ENCODE results near the gene MYOZ2.

MYOZ2 gene

GRCh38 chr4:119212234-119212963 lies 76.8 kb downstream of the MYOZ2 start, which contains the start of gene USP53 (continued):
- TF ChIP-seq REPIN1 (tag by site-specific recombination; IDR thresholded peaks at IDR 0.05; ENCODE audit: low read depth) (0 out of 2 replicates have a peak, but pooled peaks have one; percentile 73), ZBTB17 (tag by site-specific recombination; IDR thresholded peaks at IDR 0.05) (peak; percentile 31; the same call in 1 of the 2 replicates)

GRCh38 chr4:119212964-119213606 lies 77.5 kb downstream of the MYOZ2 start:
- POLR2A ChIA-PET, result interaction anchor here (0.6 to 2.2 kb wide), 16 partner anchors 8 to 182 kb away, joined by 3 to 13 read pairs (median 3); a partner anchor contains a TSS
- Histone ChIP-seq H3K4me3 (ENCODE audit: low read depth, low read length) (peak overlapping the region; percentile 83), H3K4me1 (ENCODE audit: control insufficient read depth, insufficient read depth, low read length) (no peaks in the 10 kb centered on the region), H3K9me3 (ENCODE audit: control insufficient read depth, insufficient read depth, low read depth, low read length) (no peaks in the 10 kb centered on the region), H3K36me3 (ENCODE audit: control insufficient read depth in 2 of 2, insufficient read depth in 1 of 2, low read length in 2 of 2) (peaks cover 0 to 12% of the 10 kb centered on the region in 2 experiments; a peak in 1 of 3 replicates), H3K27ac (ENCODE audit: extremely low read depth, low read depth, low read length) (peak overlapping the region; percentile 78)
- CTCF ChIA-PET, result interaction anchor here (0.7 to 2.3 kb wide), 6 partner anchors 8 to 172 kb away, joined by 3 to 6 read pairs (median 4); no protein-coding TSS in a partner anchor
- TF ChIP-seq ZIC2 (tag by site-specific recombination; IDR thresholded peaks at IDR 0.05) (0 out of 2 replicates have a peak, but pooled peaks have one; percentile 50), KLF17 (tag by site-specific recombination; IDR thresholded peaks at IDR 0.05) (peak; percentile 10; the same call in 1 of the 2 replicates), ZNF214 (tag by site-specific recombination; IDR thresholded peaks at IDR 0.05; ENCODE audit: borderline replicate concordance) (no peak), ZNF433 (tag by site-specific recombination; IDR thresholded peaks at IDR 0.05; ENCODE audit: low read depth) (no peak), ZNF513 (tag by site-specific recombination; IDR thresholded peaks at IDR 0.05) (no peak), ZNF211 (tag by site-specific recombination; IDR thresholded peaks at IDR 0.05; ENCODE audit: low read depth) (no peak), ZNF148 (tag by site-specific recombination; IDR thresholded peaks at IDR 0.05; ENCODE audit: borderline replicate concordance) (no peak), ZNF580 (tag by site-specific recombination; IDR thresholded peaks at IDR 0.05) (0 out of 2 replicates have a peak, but pooled peaks have one; percentile 46), TRIM28 (IDR thresholded peaks at IDR 0.05; ENCODE audit: borderline replicate concordance, low read length) (peak; percentile 88), ZNF175 (tag by site-specific recombination; IDR thresholded peaks at IDR 0.05) (no peak), ZNF19 (tag by site-specific recombination; IDR thresholded peaks at IDR 0.05; ENCODE audit: low read depth) (no peak), ZBTB49 (tag by site-specific recombination; IDR thresholded peaks at IDR 0.05; ENCODE audit: low read depth) (no peak), ZNF529 (tag by site-specific recombination; IDR thresholded peaks at IDR 0.05; ENCODE audit: insufficient replicate concordance) (no peak), ZNF239 (tag by site-specific recombination; IDR thresholded peaks at IDR 0.05) (no peak), FEZF1 (tag by site-specific recombination; IDR thresholded peaks at IDR 0.05) (0 out of 2 replicates have a peak, but pooled peaks have one; percentile 24), ZNF792 (tag by site-specific recombination; IDR thresholded peaks at IDR 0.05) (0 out of 2 replicates have a peak, but pooled peaks have one; percentile 2), ZNF639 (tag by site-specific recombination; IDR thresholded peaks at IDR 0.05) (0 out of 2 replicates have a peak, but pooled peaks have one; percentile 4), ZSCAN4 (tag by site-specific recombination; IDR thresholded peaks at IDR 0.05) (no peak), AEBP2 (tag by site-specific recombination; IDR thresholded peaks at IDR 0.05; ENCODE audit: borderline replicate concordance) (no peak)
